Measurements from ENCODE around the gene TSPAN3. TPM values are rescaled to one million over a fixed set of nuclear protein-coding genes. Genes with fewer than 3 reads are reported as not detected.

The TSPAN3 gene
- total and polyA plus RNA-seq, 2 donors (not counting 3 experiments of a cell fraction or from before 2014, with no cell fraction given), result 215 to 606 TPM

- BruUV-seq (replicated peaks), result no TSS peak
- H4K20me1 ChIP-seq (replicated peaks; ENCODE audit: control insufficient read depth, extremely low read depth, insufficient read depth, low read length), result no peaks in the 10 kb centered on the region
- TF ChIP-seq MAX (IDR thresholded peaks at IDR 0.05; ENCODE audit: insufficient read depth, insufficient read length) (no peak), GATA2 (IDR thresholded peaks at IDR 0.05; ENCODE audit: insufficient read depth, insufficient read length, low read depth, low read length) (no peak), POLR2AphosphoS5 (IDR thresholded peaks at IDR 0.05; ENCODE audit: insufficient read depth, low read depth, low read length) (no peak), MYC (IDR thresholded peaks at IDR 0.05; ENCODE audit: low read depth, low read length) (no peak), POLR2A (IDR thresholded peaks at IDR 0.05; ENCODE audit: low read depth, low read length) (no peak), CTCF (IDR thresholded peaks at IDR 0.05; ENCODE audit: extremely low read depth in 1 of 2, insufficient read depth in 1 of 2, low read depth in 1 of 2, low read length in 2 of 2) (no peak), FOS (IDR thresholded peaks at IDR 0.05; ENCODE audit: borderline replicate concordance, insufficient read depth, low read length) (no peak), EZH2 (IDR thresholded peaks at IDR 0.05; ENCODE audit: borderline replicate concordance, low read depth, low read length, severe bottlenecking) (no peak), JUN (IDR thresholded peaks at IDR 0.05; ENCODE audit: borderline replicate concordance, insufficient read depth, insufficient read length, low read depth) (no peak)
- ChIA-PET CTCF (interaction anchor here (0.7 kb wide), 1 partner anchor 26 kb away, joined by 3 read pairs; no protein-coding TSS in a partner anchor), POLR2A (no interaction called here)
- no peak overlapping the region for H3K4me2 ChIP-seq (ENCODE audit: insufficient read depth, low read length)
- no peak overlapping the region for H3K27ac ChIP-seq (ENCODE audit: insufficient read depth, low read depth, low read length)
- H2AFZ ChIP-seq (ENCODE audit: low read depth, low read length), result no peak overlapping the region
- H3K79me2 ChIP-seq (ENCODE audit: control insufficient read depth, insufficient read depth, low read length), result peaks cover 12% of the 10 kb centered on the region
- no peaks in the 10 kb centered on the region for H3K9me1 ChIP-seq (replicated peaks; ENCODE audit: control insufficient read depth, extremely low read depth, insufficient read depth, low read length)
- dilution Hi-C loops (cut with MboI; ENCODE audit: extremely low pct_ligation_motif_present, low sequenced_read_pairs), result no loop called here
- peaks cover 9% of the 10 kb centered on the region for H3K4me1 ChIP-seq (ENCODE audit: control insufficient read depth, extremely low read depth, insufficient read depth, low read length)
- H3K9me3 ChIP-seq (replicated peaks; ENCODE audit: control insufficient read depth, insufficient read depth, low read length), result no peaks in the 10 kb centered on the region
- DNase-seq (ENCODE audit: low read depth, low spot score), result no peak
- no peak overlapping the region for H3K9ac ChIP-seq (replicated peaks; ENCODE audit: extremely low read depth, insufficient read depth, low read length)
- H3K27me3 ChIP-seq (ENCODE audit: control insufficient read depth in 2 of 2, insufficient read depth in 2 of 2, low read length in 2 of 2), result peaks cover 8 to 9% of the 10 kb centered on the region in 2 experiments
- no peak for FAIRE-seq
- intact Hi-C loops (cut with micrococcal nuclease), result no loop called here
- H3K36me3 ChIP-seq (ENCODE audit: control insufficient read depth in 2 of 2, extremely low read depth in 1 of 2, insufficient read depth in 2 of 2, low read length in 2 of 2), result no peaks in the 10 kb centered on the region
- no peak overlapping the region for H3K4me3 ChIP-seq (replicated peaks in 1 of 3; ENCODE audit: insufficient read depth in 1 of 3, low read depth in 1 of 3, low read length in 3 of 3)
These were observed 3.4 kb upstream of the TSPAN3 start for GRCh38 chr15:77074350-77074749.

Data from endothelial cell of umbilical vein (primary cell).